Right ventricle myocardium inferior (tissue), 1 donor: ENCODE results near the gene NELFA. TPM values are rescaled to one million over a fixed set of nuclear protein-coding genes. Genes with fewer than 3 reads are reported as not detected.

Source experiments
- ATAC-seq: fragments of 200-7000 bp; cut with Tn5 transposase; one replicate; pipeline ENCODE4 v1.9.1; 2020; ENCODE audit warnings: mild to moderate bottlenecking, moderate library complexity
- DNase-seq: peaks from one replicate; pipeline ENCODE4 v3.0.0; 2021; ENCODE audit errors: missing footprints
- intact Hi-C: fragments of 100-400 bp; cut with DNase I; formaldehyde crosslinking; loops from one replicate; pipeline ENCODE4 v1.11.0; 2022
- long read RNA-seq: library from polyadenylated mRNA; unstranded; transcript quantifications from one replicate; pipeline ENCODE4 v2.0.0, GENCODE V29; 2021
- total RNA-seq: library from RNA; stranded (reverse); fragmentation: NEBNext Ultra II Directional; extraction: Animal tissue kit (Norgen Biotek cat#: 25700); gene quantifications from one replicate; pipeline ENCODE4 v1.2.1, GENCODE V29; 2021
- donor health status: DM: no; HTN: yes; CAD: no; lungs with severe emphysema.

NELFA gene
- total RNA-seq = 10.8 TPM
- long read RNA-seq, transcript NELFA-202 (11 exons, 3,343 nt) = major isoform, 17 of 19 reads
- long read RNA-seq, partial matches to known transcripts = 1 of 19 reads
- long read RNA-seq, other reads (novel, unspliced or antisense) = 1 of 19 reads

GRCh38 chr4:2008921-2009650, at the start of gene NELFA:
Gene NELFA, minus strand, starts transcription at chr4:2008974. Its CDS starts 15 bp downstream, at chr4:2008959.
- ATAC-seq (peak; percentile 96), DNase-seq (peak; percentile 98)
- intact Hi-C loops = loop anchor here (10.0 kb wide), 1 partner anchor 64 kb away; no protein-coding TSS in a partner anchor

GRCh38 chr4:2057382-2058065, 48.8 kb upstream of the NELFA start:
- ATAC-seq (no peak), DNase-seq (peak; percentile 46)
- intact Hi-C loops = no loop called here

- ATAC-seq = no peak
Observed at GRCh38 chr4:2054217-2054616, 45.4 kb upstream of the NELFA start.

GRCh38 chr4:2051086-2051485, 42.3 kb upstream of the NELFA start:
- ATAC-seq = no peak
- peak; percentile 57 for DNase-seq
- intact Hi-C loops = no loop called here

More at GRCh38 chr4:2054217-2054616, 45.4 kb upstream of the NELFA start:
- intact Hi-C loops = no loop called here
- peak; percentile 33 for DNase-seq

- DNase-seq (peak; percentile 35), ATAC-seq (no peak)
- intact Hi-C loops = no loop called here
Observed at GRCh38 chr4:2049811-2050210, 41.0 kb upstream of the NELFA start.

GRCh38 chr4:2049381-2049780, 40.6 kb upstream of the NELFA start:
- DNase-seq = no peak
- intact Hi-C loops = no loop called here
- ATAC-seq = no peak

GRCh38 chr4:2048831-2049230, 40.1 kb upstream of the NELFA start:
- intact Hi-C loops = no loop called here
- DNase-seq (no peak), ATAC-seq (no peak)

GRCh38 chr4:2047781-2048581, 39.2 kb upstream of the NELFA start:
- DNase-seq (peak; percentile 57), ATAC-seq (no peak)
- intact Hi-C loops = no loop called here

GRCh38 chr4:2047031-2047660, 38.4 kb upstream of the NELFA start:
- intact Hi-C loops = no loop called here
- DNase-seq = peak; percentile 42

GRCh38 chr4:2046031-2046961, 37.5 kb upstream of the NELFA start:
- ATAC-seq = no peak
- DNase-seq = peak; percentile 33
- intact Hi-C loops = no loop called here

More at GRCh38 chr4:2047031-2047660, 38.4 kb upstream of the NELFA start:
- no peak for ATAC-seq

- ATAC-seq (no peak), DNase-seq (peak; percentile 57)
- intact Hi-C loops = no loop called here
Observed at GRCh38 chr4:2045518-2045951, 36.8 kb upstream of the NELFA start.

GRCh38 chr4:2044542-2045517, 36.1 kb upstream of the NELFA start:
- intact Hi-C loops = no loop called here
- DNase-seq (no peak), ATAC-seq (no peak)

- DNase-seq (no peak), ATAC-seq (no peak)
- intact Hi-C loops = no loop called here
Observed at GRCh38 chr4:2044119-2044485, 35.3 kb upstream of the NELFA start.

- intact Hi-C loops = no loop called here
- DNase-seq (no peak), ATAC-seq (no peak)
Observed at GRCh38 chr4:2043396-2044118, 34.8 kb upstream of the NELFA start.

GRCh38 chr4:2042947-2043395, 34.2 kb upstream of the NELFA start:
- intact Hi-C loops = no loop called here
- ATAC-seq (no peak), DNase-seq (no peak)
